NCI-H510A treated with DMSO at 0.1 percent for 48 hours (cell line): ENCODE measurements around the gene SLC22A16.

Experiments
- DNase-seq: peaks from one replicate; lab custom pipeline; 2025; lab: John Stamatoyannopoulos, UW

SLC22A16 gene

GRCh38 chr6:110401585-110402176, 74.7 kb downstream of the SLC22A16 start:
- DNase-seq = no peak

- DNase-seq = no peak
Observed at GRCh38 chr6:110400208-110400607, 76.2 kb downstream of the SLC22A16 start.

- DNase-seq = no peak
Observed at GRCh38 chr6:110399219-110400071, 77.0 kb downstream of the SLC22A16 start.

GRCh38 chr6:110398778-110399177, 77.6 kb downstream of the SLC22A16 start:
- no peak for DNase-seq

GRCh38 chr6:110395221-110395620, 81.2 kb downstream of the SLC22A16 start:
- no peak for DNase-seq

GRCh38 chr6:110394409-110394808, 82.0 kb downstream of the SLC22A16 start:
- no peak for DNase-seq

GRCh38 chr6:110392727-110393126, 83.7 kb downstream of the SLC22A16 start:
- DNase-seq = no peak

- no peak for DNase-seq
Observed at GRCh38 chr6:110390404-110390803, 86.0 kb downstream of the SLC22A16 start.

- DNase-seq = no peak
Observed at GRCh38 chr6:110389689-110390382, 86.6 kb downstream of the SLC22A16 start.

- DNase-seq = no peak
Observed at GRCh38 chr6:110387986-110388385, 88.4 kb downstream of the SLC22A16 start.

GRCh38 chr6:110385458-110385863, 91.0 kb downstream of the SLC22A16 start:
- DNase-seq = no peak

- DNase-seq = no peak
Observed at GRCh38 chr6:110378552-110378951, 97.9 kb downstream of the SLC22A16 start.
